HEK293 (cell line): Measurements from ENCODE around the gene KCNK7.

Experiments used
- TRIM28 ChIP-seq: IDR thresholded peaks from 2 replicates; pipeline ENCODE4 v1.6.1; 2011; ENCODE audit warnings: low read length, control low read depth, borderline replicate concordance
- ZBTB8A ChIP-seq: fragments of 450-650 bp; formaldehyde crosslinking; IDR thresholded peaks from 2 replicates; pipeline ENCODE4 v1.5.1; 2016; ENCODE audit warnings: missing biosample characterization, missing genetic modification characterization
- ZNF292 ChIP-seq: fragments of 450-650 bp; formaldehyde crosslinking; IDR thresholded peaks from 2 replicates; pipeline ENCODE4 v1.5.1; 2016; ENCODE audit warnings: low read depth, missing biosample characterization, missing genetic modification characterization, borderline replicate concordance
- TF ChIP-seq, protein P1 (sequence below): fragments of 450-650 bp; formaldehyde crosslinking; IDR thresholded peaks from 2 replicates; pipeline ENCODE4 v1.5.1; 2016; ENCODE audit warnings: missing biosample characterization, missing genetic modification characterization

- TF ChIP-seq ZBTB8A (tag by site-specific recombination) (no peak), ZNF292 (no peak), TRIM28 (no peak)
- TF ChIP-seq, protein P1, sequence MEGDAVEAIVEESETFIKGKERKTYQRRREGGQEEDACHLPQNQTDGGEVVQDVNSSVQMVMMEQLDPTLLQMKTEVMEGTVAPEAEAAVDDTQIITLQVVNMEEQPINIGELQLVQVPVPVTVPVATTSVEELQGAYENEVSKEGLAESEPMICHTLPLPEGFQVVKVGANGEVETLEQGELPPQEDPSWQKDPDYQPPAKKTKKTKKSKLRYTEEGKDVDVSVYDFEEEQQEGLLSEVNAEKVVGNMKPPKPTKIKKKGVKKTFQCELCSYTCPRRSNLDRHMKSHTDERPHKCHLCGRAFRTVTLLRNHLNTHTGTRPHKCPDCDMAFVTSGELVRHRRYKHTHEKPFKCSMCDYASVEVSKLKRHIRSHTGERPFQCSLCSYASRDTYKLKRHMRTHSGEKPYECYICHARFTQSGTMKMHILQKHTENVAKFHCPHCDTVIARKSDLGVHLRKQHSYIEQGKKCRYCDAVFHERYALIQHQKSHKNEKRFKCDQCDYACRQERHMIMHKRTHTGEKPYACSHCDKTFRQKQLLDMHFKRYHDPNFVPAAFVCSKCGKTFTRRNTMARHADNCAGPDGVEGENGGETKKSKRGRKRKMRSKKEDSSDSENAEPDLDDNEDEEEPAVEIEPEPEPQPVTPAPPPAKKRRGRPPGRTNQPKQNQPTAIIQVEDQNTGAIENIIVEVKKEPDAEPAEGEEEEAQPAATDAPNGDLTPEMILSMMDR (tag by site-specific recombination), result no peak
These were observed 25.1 kb upstream of the KCNK7 start for GRCh38 chr11:65620666-65621065.
